H1 (cell line): Measurements from ENCODE around the gene FBXO2. TPM values are rescaled to one million over a fixed set of nuclear protein-coding genes. Genes with fewer than 3 reads are reported as not detected.

ENCODE experiments used
- CTCF ChIA-PET: fragments of 300-600 bp; sonication (Branson Sonifier 250); formaldehyde crosslinking; loops from one replicate; lab custom pipeline; 2021; ENCODE audit not compliant: partially characterized antibody; lab: Charles Lee
- POLR2A ChIA-PET: fragments of 300-600 bp; sonication (Branson Sonifier 250); formaldehyde crosslinking; loops from one replicate; lab custom pipeline; 2021; ENCODE audit warnings: inconsistent platforms; ENCODE audit not compliant: partially characterized antibody; lab: Charles Lee
- DNase-seq, 2 experiments: peaks; one replicate each; pipeline versions ENCODE4 v3.0.0 to v3.0.0-alpha.2; 2010 to 2022; ENCODE audit warnings: low spot score in 2 of 2, low read depth in 1 of 2, mixed read lengths in 1 of 2
- FAIRE-seq: peaks from 2 replicates; lab custom pipeline; 2011; peaks lifted over from hg19 to GRCh38; lab: Jason Lieb, UNC
- H2AFZ ChIP-seq: 2 replicates; pipeline ENCODE4 v1.8.1; 2012; ENCODE audit warnings: low read length, inconsistent platforms
- H2AK5ac ChIP-seq: 2 replicates; pipeline ENCODE4 v1.6.1; 2013; ENCODE audit warnings: low read depth, low read length
- H2BK120ac ChIP-seq: replicated peaks from 2 replicates; pipeline ENCODE3; 2013; ENCODE audit warnings: low read depth, low read length, inconsistent platforms
- H2BK12ac ChIP-seq: 2 replicates; pipeline ENCODE4 v1.6.1; 2013; ENCODE audit warnings: low read depth, low read length
- H2BK15ac ChIP-seq: 2 replicates; pipeline ENCODE4 v1.6.1; 2013; ENCODE audit warnings: low read length
- H2BK20ac ChIP-seq: 2 replicates; pipeline ENCODE4 v1.6.1; 2013; ENCODE audit warnings: low read length
- H2BK5ac ChIP-seq: 2 replicates; pipeline ENCODE4 v1.6.1; 2013; ENCODE audit warnings: low read depth, low read length
- H3K14ac ChIP-seq: 2 replicates; pipeline ENCODE4 v1.6.1; 2013; ENCODE audit warnings: inconsistent platforms; ENCODE audit not compliant: insufficient read length
- H3K18ac ChIP-seq: 2 replicates; pipeline ENCODE4 v1.6.1; 2013; ENCODE audit warnings: low read length; ENCODE audit errors: extremely low read depth
- H3K23ac ChIP-seq: 2 replicates; pipeline ENCODE4 v1.6.1; 2013; ENCODE audit warnings: inconsistent platforms; ENCODE audit not compliant: insufficient read length
- H3K23me2 ChIP-seq: 2 replicates; pipeline ENCODE4 v1.6.1; 2013; ENCODE audit warnings: low read depth, low read length
- H3K27ac ChIP-seq: 2 replicates; pipeline ENCODE4 v1.6.1; 2011; ENCODE audit warnings: low read depth, low read length, inconsistent platforms
- H3K27me3 ChIP-seq, 4 experiments: replicated peaks in 1 of 4; 1 replicate in 1 of 4; 2 replicates in 3 of 4; pipeline versions ENCODE4 v1.6.1 to v1.8.1; 2011 to 2013; ENCODE audit warnings: low read length in 3 of 4, mild to moderate bottlenecking in 3 of 4, inconsistent platforms in 2 of 4, mixed read lengths in 2 of 4, moderate library complexity in 1 of 4; ENCODE audit not compliant: control insufficient read depth in 3 of 4, insufficient read depth in 3 of 4; ENCODE audit errors: extremely low read depth in 1 of 4
- H3K36me3 ChIP-seq, 4 experiments: 2 replicates each; pipeline versions ENCODE4 v1.6.1 to v1.8.1; 2011 to 2013; ENCODE audit warnings: mild to moderate bottlenecking in 4 of 4, low read length in 3 of 4, moderate library complexity in 2 of 4, control low read depth in 1 of 4, inconsistent platforms in 1 of 4; ENCODE audit not compliant: insufficient read depth in 4 of 4, control insufficient read depth in 2 of 4
- H3K4ac ChIP-seq: replicated peaks from 2 replicates; pipeline ENCODE3; 2013; ENCODE audit warnings: low read length, low read depth, mixed read lengths, inconsistent platforms; ENCODE audit not compliant: insufficient read length
- H3K4me1 ChIP-seq, 4 experiments: replicated peaks in 1 of 4; 1 replicate in 1 of 4; 2 replicates in 3 of 4; pipeline versions ENCODE4 v1.6.1 to v1.8.1; 2011 to 2013; ENCODE audit warnings: low read length in 3 of 4, inconsistent platforms in 2 of 4, mixed read lengths in 1 of 4; ENCODE audit not compliant: insufficient read depth in 4 of 4, control insufficient read depth in 3 of 4
- H3K4me2 ChIP-seq, 2 experiments: 2 replicates each; pipeline versions ENCODE4 v1.6.1 to v1.8.1; 2011 to 2013; ENCODE audit warnings: low read depth in 2 of 2, low read length in 2 of 2, control low read depth in 1 of 2, inconsistent platforms in 1 of 2, mild to moderate bottlenecking in 1 of 2; ENCODE audit not compliant: insufficient read depth in 1 of 2
- H3K4me3 ChIP-seq, 4 experiments: fragments of 200-600, 300-600 bp in 1 of 4; sonication (generic), shearing (Covaris generic), sonication (Bioruptor Twin) in 1 of 4; 2 replicates each; pipeline versions ENCODE4 v1.5.1 to v1.8.1; 2011 to 2016; ENCODE audit warnings: low read length in 4 of 4, low read depth in 3 of 4, control low read depth in 2 of 4, inconsistent platforms in 2 of 4, mild to moderate bottlenecking in 2 of 4, mixed read lengths in 1 of 4, moderate library complexity in 1 of 4; ENCODE audit not compliant: insufficient read depth in 2 of 4; ENCODE audit errors: extremely low read depth in 1 of 4
- H3K56ac ChIP-seq: replicated peaks from 2 replicates; pipeline ENCODE3; 2013; ENCODE audit warnings: low read depth, mild to moderate bottlenecking, mixed read lengths, low read length, inconsistent platforms; ENCODE audit not compliant: insufficient read length
- H3K79me1 ChIP-seq: 2 replicates; pipeline ENCODE4 v1.6.1; 2013; ENCODE audit warnings: low read depth, low read length, control low read depth
- H3K79me2 ChIP-seq, 2 experiments: 2 replicates each; pipeline versions ENCODE4 v1.6.1 to v1.8.1; 2012 to 2013; ENCODE audit warnings: low read length in 2 of 2, mild to moderate bottlenecking in 2 of 2, inconsistent platforms in 1 of 2; ENCODE audit not compliant: insufficient read depth in 2 of 2, control insufficient read depth in 1 of 2
- H3K9ac ChIP-seq, 4 experiments: replicated peaks in 1 of 4; 1 replicate in 1 of 4; 2 replicates in 3 of 4; pipeline versions ENCODE4 v1.6.1 to v1.8.1; 2011 to 2013; ENCODE audit warnings: low read depth in 3 of 4, low read length in 3 of 4, control low read depth in 2 of 4, mild to moderate bottlenecking in 2 of 4, moderate library complexity in 2 of 4, inconsistent platforms in 1 of 4; ENCODE audit errors: extremely low read depth in 1 of 4
- H3K9me3 ChIP-seq, 2 experiments: 2 replicates each; pipeline versions ENCODE4 v1.6.1 to v1.8.1; 2012 to 2013; ENCODE audit warnings: mild to moderate bottlenecking in 2 of 2, moderate library complexity in 2 of 2, control low read depth in 1 of 2, inconsistent platforms in 1 of 2, low read depth in 1 of 2, low read length in 1 of 2, mixed read lengths in 1 of 2; ENCODE audit not compliant: insufficient read depth in 2 of 2
- H4K20me1 ChIP-seq, 2 experiments: replicated peaks in 1 of 2; 2 replicates each; pipeline versions ENCODE3 to v1.8.1; 2011 to 2013; ENCODE audit warnings: inconsistent platforms in 2 of 2, low read length in 2 of 2, mild to moderate bottlenecking in 1 of 2; ENCODE audit not compliant: insufficient read depth in 2 of 2, control insufficient read depth in 1 of 2
- H4K5ac ChIP-seq: 2 replicates; pipeline ENCODE4 v1.6.1; 2013; ENCODE audit warnings: low read length, low read depth, mixed read lengths, inconsistent platforms; ENCODE audit not compliant: insufficient read length
- H4K8ac ChIP-seq: 2 replicates; pipeline ENCODE4 v1.8.0; 2013; ENCODE audit warnings: mild to moderate bottlenecking, moderate library complexity, low read length, inconsistent platforms; ENCODE audit not compliant: insufficient read depth; ENCODE audit errors: extremely low read depth
- H4K91ac ChIP-seq: replicated peaks from 2 replicates; pipeline ENCODE3; 2013; ENCODE audit warnings: low read length, mixed read lengths, inconsistent platforms; ENCODE audit not compliant: insufficient read length
- CREB1 ChIP-seq: IDR thresholded peaks from 2 replicates; pipeline ENCODE4 v1.6.1; 2012; ENCODE audit warnings: inconsistent platforms
- EGR1 ChIP-seq: IDR thresholded peaks from 2 replicates; pipeline ENCODE4 v1.6.1; 2011; ENCODE audit warnings: low read depth, low read length, borderline replicate concordance
- GTF2F1 ChIP-seq: IDR thresholded peaks from 2 replicates; pipeline ENCODE4 v1.6.1; 2012; ENCODE audit warnings: low read depth, low read length, improper control_type of control experiment, borderline replicate concordance
- RAD21 ChIP-seq, 2 experiments: IDR thresholded peaks in 1 of 2; conservative IDR thresholded peaks in 1 of 2; 2 replicates each; pipeline ENCODE4 v1.6.1; 2011; ENCODE audit warnings: low read depth in 2 of 2, low read length in 2 of 2, improper control_type of control experiment in 1 of 2, inconsistent platforms in 1 of 2, mild to moderate bottlenecking in 1 of 2, moderate library complexity in 1 of 2
- WGBS, 2 experiments: shearing (Covaris generic) in 1 of 2; methylation state at CpG; one replicate each; pipeline versions ENCODE4 v1.1.6 to v1.1.7; 2013 to 2015; ENCODE audit warnings: low lambda C conversion rate in 2 of 2, mixed read lengths in 2 of 2, inconsistent platforms in 1 of 2, low coverage in 1 of 2, missing lambda C conversion rate in 1 of 2; ENCODE audit not compliant: insufficient replicate concordance in 2 of 2, insufficient coverage in 1 of 2, insufficient read length in 1 of 2; ENCODE audit errors: extremely low coverage in 1 of 2, missing lambda C conversion rate in 1 of 2; 5-methylcytosine and 5-hydroxymethylcytosine counted together
- polyA plus RNA-seq, 7 experiments: library from polyadenylated mRNA; depleted of rRNA in 3 of 7; stranded (reverse) in 5 of 7; unstranded in 2 of 7; fragments of >200 nt in 5 of 7; fragments of 200-250 nt in 2 of 7; gene quantifications; 1 replicate in 5 of 7; 2 replicates in 1 of 7; 4 replicates in 1 of 7; pipeline versions ENCODE4 v1.2.1 to v1.2.3, GENCODE V29; 2011 to 2013; ENCODE audit warnings: missing spikeins in 2 of 7, mixed read lengths in 2 of 7
- total RNA-seq: library from RNA; stranded (reverse); fragmentation: NEBNext Ultra II Directional; extraction: Animal tissue kit (Norgen Biotek cat#: 25700); gene quantifications from 2 replicates; pipeline ENCODE4 v1.2.1, GENCODE V29; 2021

The FBXO2 gene
- total and polyA plus RNA-seq, 2 of the 8 experiments (the other 6 are each of a cell fraction or from before 2014, with no cell fraction given): 51.3 to 57.9 TPM

GRCh38 chr1:11652203-11652780, 1.9 kb downstream of the FBXO2 start:
- Histone ChIP-seq H2BK5ac (no peak overlapping the region), H2AFZ (no peak overlapping the region), H3K79me1 (peaks cover 3% of the 10 kb centered on the region), H2BK120ac (no peak overlapping the region), H3K27ac (no peak overlapping the region), H3K27me3 (peaks cover 0 to 4% (median 2%) of the 10 kb centered on the region in 4 experiments; a peak in 2 of 7 replicates), H4K5ac (no peak overlapping the region), H2BK20ac (no peak overlapping the region; the same call in 1 of the 2 replicates), H2AK5ac (0 out of 2 replicates have a peak overlapping the region, but pooled peaks have one; percentile 7), H2BK15ac (0 out of 2 replicates have a peak overlapping the region, but pooled peaks have one; percentile 3), H3K36me3 (peaks cover 0 to 6% (median 2%) of the 10 kb centered on the region in 4 experiments; a peak in 3 of 8 replicates), H3K4ac (no peak overlapping the region), H4K20me1 (peaks cover 3 to 15% of the 10 kb centered on the region in 2 experiments), H4K8ac (no peak overlapping the region), H3K4me1 (peaks cover 6 to 41% (median 36%) of the 10 kb centered on the region in 4 experiments), H3K23ac (no peak overlapping the region), H3K23me2 (peaks cover 10% of the 10 kb centered on the region; the same call in 1 of the 2 replicates), H3K9me3 (no peaks in the 10 kb centered on the region), H2BK12ac (peak overlapping the region; percentile 18; the same call in 1 of the 2 replicates), H3K14ac (no peak overlapping the region), H3K4me2 (peak overlapping the region; percentile 76 to 95), H3K56ac (no peak overlapping the region), H3K79me2 (peaks cover 0 to 7% of the 10 kb centered on the region in 2 experiments; a peak in 1 of 4 replicates), H4K91ac (no peak overlapping the region), H3K18ac (no peak overlapping the region), H3K9ac (no peak overlapping the region), H3K4me3 (peak overlapping the region in 1 of 4 experiments; percentile 76; a peak in 2 of 8 replicates)
- TF ChIP-seq EGR1 (no peak), CREB1 (no peak), RAD21 (IDR thresholded peaks at IDR 0.05 in 1 of 2, conservative IDR thresholded peaks at IDR 0.05 in 1 of 2; ENCODE audit: low read depth in 2 of 2, low read length in 2 of 2) (no peak), GTF2F1 (no peak)
- no peak for FAIRE-seq
- POLR2A ChIA-PET: interaction anchor here (0.6 to 6.2 kb wide), 9 partner anchors 8 to 100 kb away, joined by 3 to 61 read pairs (median 6); partner anchors contain the start of genes FBXO6 and MAD2L2
- CTCF ChIA-PET: interaction anchor here (0.6 to 4.4 kb wide), 18 partner anchors 8 to 510 kb away, joined by 3 to 25 read pairs (median 4); partner anchors contain the start of genes C1orf167, DISP3 and FBXO6
- WGBS, 2 experiments: 93% methylated on average over 8 of the region's 11 CpGs; no CpG with 5 or more reads in 1 of the 2 experiments
- DNase-seq: peak in 1 of 2 experiments; percentile 42
